IPS-18a (cell line): ENCODE measurements around the gene SCP2.
A peak's percentile ranks its signal among the peaks of the same experiment; 100 is the strongest.

Source experiments
- H3K27ac ChIP-seq: one replicate; pipeline ENCODE4 v1.5.1; 2013; ENCODE audit warnings: low read length
- H3K27me3 ChIP-seq: one replicate; pipeline ENCODE4 v1.6.1; 2013; ENCODE audit warnings: mild to moderate bottlenecking, low read length; ENCODE audit not compliant: control insufficient read depth, insufficient read depth
- H3K36me3 ChIP-seq: one replicate; pipeline ENCODE4 v1.6.1; 2013; ENCODE audit warnings: low read depth, low read length; ENCODE audit not compliant: control insufficient read depth
- H3K4me1 ChIP-seq: one replicate; pipeline ENCODE4 v1.6.1; 2013; ENCODE audit warnings: low read depth, low read length; ENCODE audit not compliant: control insufficient read depth
- H3K4me3 ChIP-seq: one replicate; pipeline ENCODE4 v1.5.1; 2013; ENCODE audit warnings: low read length
- H3K9ac ChIP-seq: one replicate; pipeline ENCODE4 v1.6.1; 2013; ENCODE audit warnings: mild to moderate bottlenecking, low read length, moderate library complexity
- H3K9me3 ChIP-seq: one replicate; pipeline ENCODE4 v1.6.1; 2013; ENCODE audit warnings: low read depth, low read length; ENCODE audit not compliant: control insufficient read depth

Gene SCP2

DNA sequence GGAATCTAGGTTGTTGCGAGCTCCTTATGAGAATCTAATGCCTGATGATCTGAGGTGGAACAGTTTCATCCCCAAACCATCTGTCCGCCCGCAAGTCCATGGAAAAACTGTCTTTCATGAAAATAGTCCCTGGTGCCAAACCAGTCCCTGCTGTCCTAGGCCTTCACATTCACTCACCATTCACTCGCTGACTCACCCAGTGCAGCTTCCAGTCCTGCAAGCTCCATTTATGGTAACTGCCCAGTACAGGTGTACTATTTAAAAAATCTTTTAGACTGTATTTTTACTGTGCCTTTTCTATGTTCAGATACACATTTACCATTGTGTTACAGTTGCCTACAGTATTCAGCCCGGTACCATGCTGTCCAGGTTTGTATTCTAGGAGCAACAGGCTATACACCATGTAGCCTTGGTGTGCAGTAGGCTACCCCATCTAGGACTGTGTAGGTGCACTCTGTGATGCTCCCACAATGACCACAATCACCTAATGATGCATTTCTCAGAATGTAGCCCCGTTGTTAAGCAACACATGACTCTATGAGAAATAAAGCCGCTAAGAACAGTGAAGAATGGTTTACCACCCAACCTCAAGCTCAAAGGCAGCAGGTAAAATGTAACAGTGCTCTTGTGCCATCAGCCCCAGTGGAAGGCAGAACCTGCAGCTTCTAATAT, 7.9 kb upstream of the SCP2 start:
- Histone ChIP-seq H3K4me3 (no peak overlapping the region), H3K27me3 (peaks cover 12% of the 10 kb centered on the region), H3K36me3 (no peaks in the 10 kb centered on the region), H3K27ac (no peak overlapping the region), H3K9me3 (no peaks in the 10 kb centered on the region), H3K4me1 (no peaks in the 10 kb centered on the region), H3K9ac (no peak overlapping the region)

- no peak overlapping the region for H3K4me3 ChIP-seq
- no peaks in the 10 kb centered on the region for H3K9me3 ChIP-seq
- peaks cover 12% of the 10 kb centered on the region for H3K27me3 ChIP-seq
- H3K4me1 ChIP-seq = no peaks in the 10 kb centered on the region
- no peaks in the 10 kb centered on the region for H3K36me3 ChIP-seq
- H3K27ac ChIP-seq = no peak overlapping the region
- H3K9ac ChIP-seq = no peak overlapping the region
These were observed 7.2 kb upstream of the SCP2 start for GRCh38 chr1:52919723-52920483.

DNA sequence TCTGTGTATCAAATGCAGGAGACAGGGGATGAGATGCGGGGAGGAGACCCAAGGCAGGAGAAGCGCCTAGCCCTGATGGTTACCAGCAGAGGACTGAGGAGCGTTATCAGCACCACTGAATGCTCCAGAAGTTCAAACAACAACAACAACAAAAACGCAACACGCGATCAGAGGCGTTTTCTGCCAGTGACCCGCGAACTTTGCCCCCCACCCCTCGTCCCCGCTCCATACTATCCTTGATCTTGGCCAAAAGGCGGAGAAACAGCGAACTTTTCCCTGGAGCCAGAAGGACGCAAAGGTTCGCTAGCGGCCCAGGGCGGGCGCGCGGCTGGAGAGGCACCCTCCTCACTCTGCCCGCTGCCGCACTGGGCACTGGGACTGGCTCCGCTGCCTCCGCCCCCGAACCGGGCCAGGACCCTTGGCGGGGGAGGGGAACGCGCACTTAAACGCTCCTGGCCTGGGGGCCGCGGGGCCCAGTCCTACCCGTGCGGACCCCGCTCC, 6.2 kb upstream of the SCP2 start:
- Histone ChIP-seq H3K9ac (no peak overlapping the region), H3K4me3 (peak overlapping the region; percentile 44), H3K27ac (no peak overlapping the region)

DNA sequence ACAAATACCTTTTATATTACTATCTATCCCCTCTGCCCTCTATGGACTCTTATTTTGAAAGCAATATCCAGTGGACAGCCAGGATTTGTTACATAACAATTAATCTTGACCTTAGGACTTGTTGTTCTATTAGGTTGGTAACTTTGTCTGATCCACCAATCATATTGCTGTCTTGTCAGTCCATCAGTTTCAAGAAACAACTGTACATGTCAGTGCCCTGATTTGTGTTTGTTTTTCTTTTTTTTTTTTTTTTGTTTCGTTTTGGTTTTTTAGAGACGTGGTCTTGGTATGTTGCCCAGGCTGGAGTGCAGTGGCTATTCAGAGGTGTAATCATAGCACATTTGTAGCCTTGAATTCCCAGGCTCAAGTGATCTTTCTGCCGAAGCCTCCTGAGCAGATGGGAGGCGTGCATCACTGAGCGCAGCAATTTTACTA, 1.5 kb upstream of the SCP2 start:
- Histone ChIP-seq H3K9ac (no peak overlapping the region), H3K4me3 (no peak overlapping the region), H3K27ac (no peak overlapping the region)

More for the DNA sequence above, 6.2 kb upstream of the SCP2 start:
- Histone ChIP-seq H3K4me1 (peaks cover 3% of the 10 kb centered on the region), H3K9me3 (no peaks in the 10 kb centered on the region), H3K27me3 (peaks cover 21% of the 10 kb centered on the region), H3K36me3 (no peaks in the 10 kb centered on the region)

DNA sequence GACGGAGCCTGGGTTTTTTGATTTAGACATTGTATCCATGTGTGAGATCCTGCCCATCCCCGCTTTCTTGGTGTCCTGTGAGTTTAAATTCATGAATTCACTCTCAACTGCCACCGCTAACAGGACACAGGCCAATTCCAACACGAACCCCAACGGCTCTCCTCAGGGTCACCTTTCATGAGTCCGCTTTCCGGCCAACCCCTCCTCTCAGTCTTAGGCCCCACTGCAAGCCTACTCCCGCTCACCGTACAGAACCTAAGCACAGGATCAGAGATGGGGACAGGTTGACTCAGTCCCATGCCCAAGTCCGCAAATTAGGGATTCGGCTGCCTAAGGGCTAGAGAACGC, 238 bp upstream of the SCP2 start:
- H3K4me3 ChIP-seq = peak overlapping the region; percentile 53
- H3K27me3 ChIP-seq = peaks cover 41% of the 10 kb centered on the region
- no peaks in the 10 kb centered on the region for H3K9me3 ChIP-seq
- no peak overlapping the region for H3K27ac ChIP-seq
- no peaks in the 10 kb centered on the region for H3K36me3 ChIP-seq
- H3K9ac ChIP-seq = no peak overlapping the region
- H3K4me1 ChIP-seq = peaks cover 3% of the 10 kb centered on the region

More for the DNA sequence above, 1.5 kb upstream of the SCP2 start:
- H3K27me3 ChIP-seq = peaks cover 48% of the 10 kb centered on the region
- H3K9me3 ChIP-seq = no peaks in the 10 kb centered on the region
- peaks cover 3% of the 10 kb centered on the region for H3K4me1 ChIP-seq
- no peaks in the 10 kb centered on the region for H3K36me3 ChIP-seq

GRCh38 chr1:52928015-52928404, 934 bp downstream of the SCP2 start:
- no peaks in the 10 kb centered on the region for H3K9me3 ChIP-seq
- H3K27ac ChIP-seq = no peak overlapping the region
- H3K4me3 ChIP-seq = peak overlapping the region; percentile 53
- H3K36me3 ChIP-seq = no peaks in the 10 kb centered on the region
- peaks cover 3% of the 10 kb centered on the region for H3K4me1 ChIP-seq
- H3K27me3 ChIP-seq = peaks cover 40% of the 10 kb centered on the region
- no peak overlapping the region for H3K9ac ChIP-seq

GRCh38 chr1:52929019-52929418, 1.9 kb downstream of the SCP2 start:
- H3K36me3 ChIP-seq = no peaks in the 10 kb centered on the region
- H3K9ac ChIP-seq = no peak overlapping the region
- peaks cover 40% of the 10 kb centered on the region for H3K27me3 ChIP-seq
- H3K4me3 ChIP-seq = no peak overlapping the region
- no peaks in the 10 kb centered on the region for H3K9me3 ChIP-seq
- peaks cover 3% of the 10 kb centered on the region for H3K4me1 ChIP-seq
- H3K27ac ChIP-seq = no peak overlapping the region

DNA sequence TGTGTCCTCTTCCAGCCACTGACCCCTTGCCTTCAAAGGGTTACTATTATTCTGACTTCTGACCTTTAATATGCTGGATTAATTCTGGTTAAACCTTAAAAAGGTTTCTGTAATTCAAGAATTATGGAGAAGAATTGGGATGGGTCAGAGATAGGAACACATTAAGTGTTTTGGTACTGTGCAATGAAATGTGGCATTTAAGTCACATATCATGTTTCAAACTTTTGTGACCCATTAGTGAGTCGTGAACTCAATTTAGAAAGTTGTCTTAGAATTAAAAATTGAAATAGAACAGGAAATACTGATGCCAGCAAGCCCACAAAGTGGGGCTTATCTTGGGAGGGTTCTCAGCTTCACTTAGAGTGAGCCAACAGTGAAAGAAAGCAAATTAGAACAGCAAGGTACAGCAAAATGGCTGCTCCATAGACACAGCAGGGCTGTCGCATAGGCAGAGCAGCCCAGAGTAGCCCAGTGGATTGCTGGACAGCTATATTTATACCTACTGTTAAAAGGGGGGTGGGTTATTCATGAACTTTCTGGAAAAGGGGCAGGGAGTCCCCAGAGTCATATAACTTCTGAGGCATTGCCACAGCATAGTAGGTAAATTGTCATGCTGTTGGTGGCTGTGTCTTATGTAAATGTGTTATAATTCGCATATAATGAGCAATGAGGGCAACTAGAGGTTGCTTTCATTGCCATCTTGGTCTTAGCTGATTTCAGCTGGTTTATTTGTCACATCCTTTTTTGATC, 10.5 kb downstream of the SCP2 start:
- Histone ChIP-seq H3K9ac (no peak overlapping the region), H3K9me3 (no peaks in the 10 kb centered on the region), H3K4me1 (no peaks in the 10 kb centered on the region), H3K27ac (no peak overlapping the region), H3K36me3 (no peaks in the 10 kb centered on the region), H3K4me3 (no peak overlapping the region), H3K27me3 (no peaks in the 10 kb centered on the region)

- Histone ChIP-seq H3K9ac (no peak overlapping the region), H3K4me1 (no peaks in the 10 kb centered on the region), H3K27me3 (no peaks in the 10 kb centered on the region), H3K27ac (no peak overlapping the region), H3K9me3 (no peaks in the 10 kb centered on the region), H3K4me3 (no peak overlapping the region), H3K36me3 (no peaks in the 10 kb centered on the region)
These were observed 11.0 kb downstream of the SCP2 start for GRCh38 chr1:52938183-52938451.

GRCh38 chr1:52943876-52944416, 16.9 kb downstream of the SCP2 start:
- no peaks in the 10 kb centered on the region for H3K36me3 ChIP-seq
- H3K27me3 ChIP-seq = no peaks in the 10 kb centered on the region
- no peaks in the 10 kb centered on the region for H3K4me1 ChIP-seq
- H3K27ac ChIP-seq = no peak overlapping the region
- H3K9ac ChIP-seq = no peak overlapping the region
- no peak overlapping the region for H3K4me3 ChIP-seq
- no peaks in the 10 kb centered on the region for H3K9me3 ChIP-seq

DNA sequence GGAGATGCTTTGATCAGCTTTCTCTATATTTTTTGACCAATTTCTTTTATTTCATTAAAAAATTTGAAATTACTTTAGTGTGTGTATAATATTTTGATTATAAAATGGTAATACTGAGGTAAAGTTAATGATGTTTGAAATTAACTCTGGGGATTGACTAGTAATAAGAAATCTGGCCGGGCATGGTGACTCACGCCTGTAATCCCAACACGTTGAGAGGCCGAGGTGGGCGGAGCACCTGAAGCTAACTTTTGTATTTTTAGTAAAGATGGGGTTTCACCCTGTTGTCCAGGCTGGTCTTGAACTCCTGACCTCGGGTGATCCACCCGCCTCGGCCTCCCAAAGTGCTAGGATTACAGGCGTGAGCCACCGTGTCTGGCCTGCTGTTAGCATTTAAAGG, 17.5 kb downstream of the SCP2 start:
- Histone ChIP-seq H3K27ac (no peak overlapping the region), H3K36me3 (no peaks in the 10 kb centered on the region), H3K9ac (no peak overlapping the region), H3K9me3 (no peaks in the 10 kb centered on the region), H3K27me3 (no peaks in the 10 kb centered on the region), H3K4me1 (no peaks in the 10 kb centered on the region), H3K4me3 (no peak overlapping the region)
